Measurements from ENCODE around the gene LPAR6. TPM values are rescaled to one million over a fixed set of nuclear protein-coding genes. Genes with fewer than 3 reads are reported as not detected.
A peak's percentile ranks its signal among the peaks of the same experiment; 100 is the strongest.
"Not testable (repeated sequence)": the region's sequence is repeated elsewhere in the genome, so short reads cannot be mapped to it uniquely, and the experiment has no call there.

Gene LPAR6
- 10 to 100 TPM; 31.1 to 41.7 (median 37.7) TPM for polyA plus RNA-seq (ENCODE audit: insufficient read length in 3 of 3)
- long read RNA-seq, donor 1, partial matches to known transcripts: 25 of 26 reads
- long read RNA-seq, donor 1, other reads (novel, unspliced or antisense): 0 of 26 reads
- long read RNA-seq, donor 2, partial matches to known transcripts: 38 of 40 reads
- long read RNA-seq, donor 2, other reads (novel, unspliced or antisense): 0 of 40 reads
- long read RNA-seq, donor 3, partial matches to known transcripts: 27 of 29 reads
- long read RNA-seq, donor 3, other reads (novel, unspliced or antisense): 0 of 29 reads
- long read RNA-seq, donor 4, partial matches to known transcripts: 0 of 1 reads
- long read RNA-seq, donor 4, other reads (novel, unspliced or antisense): 0 of 1 reads
- long read RNA-seq, donor 5: 0 reads
- long read RNA-seq, donor 6, partial matches to known transcripts: 0 of 2 reads
- long read RNA-seq, donor 6, other reads (novel, unspliced or antisense): 0 of 2 reads
- long read RNA-seq, donor 7: 0 reads
- long read RNA-seq, donor 8, partial matches to known transcripts: 27 of 27 reads
- long read RNA-seq, donor 8, other reads (novel, unspliced or antisense): 0 of 27 reads
- long read RNA-seq, donor 9: 0 reads
- long read RNA-seq, donor 10, partial matches to known transcripts: 25 of 26 reads
- long read RNA-seq, donor 10, other reads (novel, unspliced or antisense): 0 of 26 reads
- long read RNA-seq, donor 11, partial matches to known transcripts: 20 of 20 reads
- long read RNA-seq, donor 11, other reads (novel, unspliced or antisense): 0 of 20 reads
- long read RNA-seq, donor 12, partial matches to known transcripts: 9 of 10 reads
- long read RNA-seq, donor 12, other reads (novel, unspliced or antisense): 0 of 10 reads
- long read RNA-seq, donor 13, partial matches to known transcripts: 5 of 5 reads
- long read RNA-seq, donor 13, other reads (novel, unspliced or antisense): 0 of 5 reads
- long read RNA-seq, donor 14: 0 reads
- long read RNA-seq, donor 15: 0 reads
- long read RNA-seq, donor 16, partial matches to known transcripts: 0 of 3 reads
- long read RNA-seq, donor 16, other reads (novel, unspliced or antisense): 0 of 3 reads

- peak; percentile 71 for DNase-seq
Observed at GRCh38 chr13:48412881-48413351, at the start of gene LPAR6. Gene LPAR6, minus strand, starts transcription at chr13:48413113. Its CDS starts 690 bp downstream, at chr13:48412423.

GRCh38 chr13:48457578-48458242 is 44.8 kb upstream of the LPAR6 start:
- no peak for DNase-seq

GRCh38 chr13:48456546-48456945 is 43.6 kb upstream of the LPAR6 start:
- DNase-seq: no peak

- not testable (repeated sequence) for DNase-seq
Observed at GRCh38 chr13:48451196-48451595, 38.3 kb upstream of the LPAR6 start.

- DNase-seq: no peak
Observed at GRCh38 chr13:48449656-48450055, 36.7 kb upstream of the LPAR6 start.

- DNase-seq: no peak
Observed at GRCh38 chr13:48448959-48449614, 36.2 kb upstream of the LPAR6 start.

- no peak for DNase-seq
Observed at GRCh38 chr13:48448285-48448958, 35.5 kb upstream of the LPAR6 start.

GRCh38 chr13:48446464-48446863 is 33.6 kb upstream of the LPAR6 start:
- no peak for DNase-seq

- no peak for DNase-seq
Observed at GRCh38 chr13:48443442-48444208, 30.7 kb upstream of the LPAR6 start.

GRCh38 chr13:48437371-48437770 is 24.5 kb upstream of the LPAR6 start:
- DNase-seq: peak; percentile 17

- DNase-seq: no peak
Observed at GRCh38 chr13:48436661-48437288, 23.9 kb upstream of the LPAR6 start.

- no peak for DNase-seq
Observed at GRCh38 chr13:48434200-48434599, 21.3 kb upstream of the LPAR6 start.

- peak; percentile 30 for DNase-seq
Observed at GRCh38 chr13:48431987-48432615, 19.2 kb upstream of the LPAR6 start.

GRCh38 chr13:48431431-48431830 is 18.5 kb upstream of the LPAR6 start:
- DNase-seq: no peak

- no peak for DNase-seq
Observed at GRCh38 chr13:48429886-48430285, 17.0 kb upstream of the LPAR6 start.

GRCh38 chr13:48429036-48429435 is 16.1 kb upstream of the LPAR6 start:
- DNase-seq: no peak

- not testable (repeated sequence) for DNase-seq
Observed at GRCh38 chr13:48426755-48427298, 13.9 kb upstream of the LPAR6 start.

- no peak for DNase-seq
Observed at GRCh38 chr13:48426052-48426451, 13.1 kb upstream of the LPAR6 start.
